Upper lobe of left lung (tissue), 6 donors: Measurements from ENCODE around the gene CKS2. TPM values are rescaled to one million over a fixed set of nuclear protein-coding genes. Genes with fewer than 3 reads are reported as not detected.
"Not testable (repeated sequence)": the region's sequence is repeated elsewhere in the genome, so short reads cannot be mapped to it uniquely, and the experiment has no call there.

Source experiments
- ATAC-seq, 2 donors: fragments of 200-7000 bp; cut with Tn5 transposase; one replicate each; pipeline ENCODE4 v1.9.1; 2022; ENCODE audit warnings: mild to moderate bottlenecking in 2 of 2, moderate library complexity in 2 of 2; ENCODE audit not compliant: low FRiP score in 2 of 2
- DNase-seq, 2 donors: peaks; one replicate each; pipeline ENCODE4 v3.0.0-alpha.2; 2019 to 2020
- H3K27ac ChIP-seq, 4 donors: fragments of 200-600 bp; sonication (generic); one replicate each; pipeline ENCODE4 v1.5.1; 2016 to 2019
- H3K27me3 ChIP-seq, 4 donors: fragments of 200-600 bp; sonication (generic); one replicate each; pipeline ENCODE4 v1.5.1; 2017 to 2019
- H3K36me3 ChIP-seq, 4 donors: fragments of 200-600 bp; sonication (generic); one replicate each; pipeline ENCODE4 v1.5.1; 2016 to 2019
- H3K4me1 ChIP-seq, 4 donors: fragments of 200-600 bp; sonication (generic); one replicate each; pipeline ENCODE4 v1.5.1; 2018 to 2019
- H3K4me3 ChIP-seq, 4 donors: fragments of 200-600 bp; sonication (generic); one replicate each; pipeline ENCODE4 v1.5.1; 2017 to 2019; ENCODE audit warnings: mild to moderate bottlenecking in 2 of 4, moderate library complexity in 1 of 4
- H3K9me3 ChIP-seq, 4 donors: fragments of 200-600 bp; sonication (generic); one replicate each; pipeline ENCODE4 v1.5.1; 2018 to 2019
- EP300 ChIP-seq, 4 donors: sonication (generic); formaldehyde crosslinking; IDR thresholded peaks; one replicate each; pipeline ENCODE4 v1.5.1; 2017; ENCODE audit warnings: antibody characterized with exemption in 4 of 4, control low read depth in 2 of 4
- POLR2A ChIP-seq, 4 donors: fragments of 450-650 bp; IDR thresholded peaks; one replicate each; pipeline ENCODE4 v1.5.1; 2016 to 2017; ENCODE audit warnings: antibody characterized with exemption in 4 of 4, mild to moderate bottlenecking in 2 of 4
- POLR2AphosphoS5 ChIP-seq, 2 donors: sonication (generic); formaldehyde crosslinking; IDR thresholded peaks; one replicate each; pipeline ENCODE4 v1.5.1; 2017; ENCODE audit warnings: antibody characterized with exemption in 2 of 2
- WGBS, 2 donors: methylation state at CpG; one replicate each; pipeline ENCODE4 v1.1.5; 2017 to 2018; 5-methylcytosine and 5-hydroxymethylcytosine counted together
- total RNA-seq, 6 donors: library from RNA; depleted of rRNA in 4 of 6; stranded (reverse); fragments of >200 nt in 4 of 6; gene quantifications; one replicate each; pipeline versions ENCODE4 v1.1.0 to v1.2.1, GENCODE V29; 2016 to 2021
- TF ChIP-seq, protein P1 (sequence below), 6 experiments: fragments of 450-650 bp in 4 of 6; fragments of 200-600 bp in 2 of 6; sonication (generic) in 2 of 6; IDR thresholded peaks; one replicate each; pipeline ENCODE4 v1.5.1; 2016 to 2019; ENCODE audit warnings: antibody characterized with exemption in 6 of 6
- donor health status: DM: no; HTN: no; CAD: no; lungs with moderate emphysema.
- donor health status: DM: no; HTN: yes; CAD: no; lungs with severe emphysema.

The CKS2 gene
- total RNA-seq, 6 donors from 2014 or later: 13.0 to 107 (median 22.7) TPM

DNA sequence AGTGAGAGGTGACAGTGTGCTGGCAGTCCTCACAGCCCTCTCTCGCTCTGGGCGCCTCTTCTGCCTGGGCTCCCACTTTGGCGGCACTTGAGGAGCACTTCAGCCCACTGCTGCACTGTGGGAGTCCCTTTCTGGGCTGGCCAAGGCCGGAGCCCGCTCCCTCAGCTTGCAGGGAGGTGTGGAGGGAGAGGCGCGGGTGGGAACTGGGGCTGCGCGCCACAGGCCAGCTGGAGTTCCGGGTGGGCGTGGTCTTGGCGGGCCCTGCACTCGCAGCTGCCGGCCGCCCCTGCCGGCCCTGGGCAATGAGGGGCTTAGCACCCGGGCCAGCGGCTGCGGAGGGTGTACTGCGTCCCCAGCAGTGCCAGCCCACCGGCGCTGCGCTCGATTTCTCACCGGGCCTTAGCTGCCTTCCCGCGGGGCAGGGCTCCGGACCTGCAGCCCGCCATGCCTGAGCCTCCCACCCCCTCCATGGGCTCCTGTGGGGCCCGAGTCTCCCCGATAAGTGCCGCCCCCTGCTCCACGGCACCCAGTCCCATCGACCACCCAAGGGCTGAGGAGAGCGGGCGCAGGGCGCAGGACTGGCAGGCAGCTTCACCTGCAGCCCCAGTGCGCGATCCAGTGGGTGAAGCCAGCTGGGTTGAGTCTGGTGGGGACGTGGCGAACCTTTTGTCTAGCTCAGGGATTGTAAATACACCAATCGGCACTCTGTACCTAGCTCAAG is 28.6 kb upstream of the CKS2 start:
- H3K36me3 ChIP-seq, H3K27me3 ChIP-seq, H3K9me3 ChIP-seq: not testable (repeated sequence)
- ATAC-seq: peak in 1 of 2 donors; percentile 52
- peak overlapping the region in 3 of 4 donors; percentile 36 to 45 (median 43) for H3K4me3 ChIP-seq
- WGBS, 2 donors: 57 to 81% methylated on average over 26 to 27 of the region's 42 CpGs
- peaks cover 2 to 17% (median 14%) of the 10 kb centered on the region in 4 donors for H3K4me1 ChIP-seq
- peak in 1 of 4 donors; percentile 44 for TF ChIP-seq POLR2A (IDR thresholded peaks at IDR 0.05)
- H3K27ac ChIP-seq: peak overlapping the region in 3 of 4 donors; percentile 6 to 66 (median 61)
- DNase-seq: peak; percentile 39 to 90

DNA sequence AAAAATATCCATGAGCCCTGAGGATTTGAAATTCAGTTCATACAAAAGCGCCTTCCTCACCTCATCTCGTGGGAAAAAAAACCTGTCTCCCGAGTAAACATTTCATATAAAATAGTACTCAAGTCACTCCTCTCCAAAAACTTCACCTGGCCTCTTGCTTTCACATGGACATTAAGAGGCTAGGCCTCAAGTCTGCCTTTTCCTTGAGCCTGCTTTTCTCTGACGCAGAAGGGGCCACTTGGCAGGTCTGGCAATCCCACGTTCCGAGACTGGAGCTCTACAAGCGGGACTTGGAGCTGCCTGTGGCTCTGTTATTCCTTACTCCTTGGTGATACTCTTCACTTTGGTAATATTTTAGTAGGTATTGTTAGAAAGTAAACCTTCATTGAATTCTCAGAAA is 26.9 kb upstream of the CKS2 start:
- DNase-seq (peak in 1 of 2 donors; percentile 61), ATAC-seq (peak in 1 of 2 donors; percentile 54)
- H3K9me3 ChIP-seq: no peaks in the 10 kb centered on the region
- H3K4me1 ChIP-seq: peaks cover 0 to 17% (median 11%) of the 10 kb centered on the region in 4 donors
- 62 to 79% methylated on average over 7 of the region's 7 CpGs for WGBS, 2 donors
- no peaks in the 10 kb centered on the region for H3K27me3 ChIP-seq
- peak overlapping the region in 2 of 4 donors; percentile 7 to 42 for H3K27ac ChIP-seq
- no peak overlapping the region for H3K4me3 ChIP-seq
- H3K36me3 ChIP-seq: no peaks in the 10 kb centered on the region
- no peak for TF ChIP-seq POLR2A (IDR thresholded peaks at IDR 0.05)
- TF ChIP-seq POLR2AphosphoS5 (IDR thresholded peaks at IDR 0.05): no peak
- TF ChIP-seq, protein P1, sequence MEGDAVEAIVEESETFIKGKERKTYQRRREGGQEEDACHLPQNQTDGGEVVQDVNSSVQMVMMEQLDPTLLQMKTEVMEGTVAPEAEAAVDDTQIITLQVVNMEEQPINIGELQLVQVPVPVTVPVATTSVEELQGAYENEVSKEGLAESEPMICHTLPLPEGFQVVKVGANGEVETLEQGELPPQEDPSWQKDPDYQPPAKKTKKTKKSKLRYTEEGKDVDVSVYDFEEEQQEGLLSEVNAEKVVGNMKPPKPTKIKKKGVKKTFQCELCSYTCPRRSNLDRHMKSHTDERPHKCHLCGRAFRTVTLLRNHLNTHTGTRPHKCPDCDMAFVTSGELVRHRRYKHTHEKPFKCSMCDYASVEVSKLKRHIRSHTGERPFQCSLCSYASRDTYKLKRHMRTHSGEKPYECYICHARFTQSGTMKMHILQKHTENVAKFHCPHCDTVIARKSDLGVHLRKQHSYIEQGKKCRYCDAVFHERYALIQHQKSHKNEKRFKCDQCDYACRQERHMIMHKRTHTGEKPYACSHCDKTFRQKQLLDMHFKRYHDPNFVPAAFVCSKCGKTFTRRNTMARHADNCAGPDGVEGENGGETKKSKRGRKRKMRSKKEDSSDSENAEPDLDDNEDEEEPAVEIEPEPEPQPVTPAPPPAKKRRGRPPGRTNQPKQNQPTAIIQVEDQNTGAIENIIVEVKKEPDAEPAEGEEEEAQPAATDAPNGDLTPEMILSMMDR (IDR thresholded peaks at IDR 0.05): no peak
- TF ChIP-seq EP300 (IDR thresholded peaks at IDR 0.05): no peak

DNA sequence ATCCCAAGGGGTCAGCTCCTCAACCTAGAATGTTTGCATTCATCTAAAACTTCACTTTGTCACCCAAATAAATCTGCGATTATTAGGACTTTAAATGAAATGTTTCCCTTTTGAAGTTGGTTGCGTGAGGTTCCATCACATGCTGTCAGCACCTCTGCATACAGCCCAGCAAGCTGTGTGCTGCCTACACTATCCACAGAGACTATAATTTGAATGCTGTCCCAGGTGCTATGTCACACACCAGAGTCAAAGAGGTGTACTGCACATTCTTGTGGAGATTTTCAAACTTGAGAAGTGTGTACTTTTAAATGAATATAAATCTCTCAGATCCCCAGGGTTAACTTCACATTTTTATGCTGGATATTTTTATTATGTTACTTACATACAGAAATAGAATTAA is 19.3 kb upstream of the CKS2 start:
- no peaks in the 10 kb centered on the region for H3K4me1 ChIP-seq
- ATAC-seq: no peak
- 94 to 95% methylated on average over 2 of the region's 2 CpGs for WGBS, 2 donors
- DNase-seq: no peak
- peaks cover 0 to 5% (median 2%) of the 10 kb centered on the region in 4 donors for H3K9me3 ChIP-seq
- no peaks in the 10 kb centered on the region for H3K27me3 ChIP-seq
- H3K4me3 ChIP-seq: no peak overlapping the region
- H3K27ac ChIP-seq: no peak overlapping the region
- no peaks in the 10 kb centered on the region for H3K36me3 ChIP-seq
- TF ChIP-seq POLR2A (IDR thresholded peaks at IDR 0.05): no peak
- no peak for TF ChIP-seq EP300 (IDR thresholded peaks at IDR 0.05)
- TF ChIP-seq POLR2AphosphoS5 (IDR thresholded peaks at IDR 0.05): no peak

DNA sequence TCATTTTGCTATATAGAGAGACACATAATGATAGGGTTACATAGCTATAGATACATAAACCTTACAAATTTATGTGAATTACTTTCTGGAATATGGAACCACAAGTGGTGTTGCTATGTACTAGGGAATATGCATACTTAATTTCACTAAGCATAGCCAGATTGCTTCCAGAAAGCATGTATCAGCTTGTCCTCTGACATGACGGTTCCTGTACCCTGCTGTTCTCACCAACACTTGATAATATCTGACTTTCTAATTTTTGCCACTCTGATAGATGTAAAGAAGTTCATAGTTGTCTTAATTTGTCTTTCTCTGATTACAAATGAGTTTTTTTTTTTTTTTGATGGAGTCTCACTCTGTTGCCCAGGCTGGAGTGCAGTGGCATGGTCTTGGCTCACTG is 18.0 kb upstream of the CKS2 start:
- Histone ChIP-seq H3K4me1 (no peaks in the 10 kb centered on the region), H3K27ac (no peak overlapping the region), H3K36me3 (no peaks in the 10 kb centered on the region), H3K27me3 (no peaks in the 10 kb centered on the region), H3K4me3 (no peak overlapping the region), H3K9me3 (peaks cover 0 to 5% (median 2%) of the 10 kb centered on the region in 4 donors)
- TF ChIP-seq EP300 (IDR thresholded peaks at IDR 0.05): no peak
- TF ChIP-seq POLR2A (IDR thresholded peaks at IDR 0.05): no peak
- no peak for TF ChIP-seq POLR2AphosphoS5 (IDR thresholded peaks at IDR 0.05)
- ATAC-seq: no peak
- no peak for DNase-seq
- whole genome bisulfite sequencing, 2 donors: 89 to 100% methylated on average over 1 of the region's 1 CpG

DNA sequence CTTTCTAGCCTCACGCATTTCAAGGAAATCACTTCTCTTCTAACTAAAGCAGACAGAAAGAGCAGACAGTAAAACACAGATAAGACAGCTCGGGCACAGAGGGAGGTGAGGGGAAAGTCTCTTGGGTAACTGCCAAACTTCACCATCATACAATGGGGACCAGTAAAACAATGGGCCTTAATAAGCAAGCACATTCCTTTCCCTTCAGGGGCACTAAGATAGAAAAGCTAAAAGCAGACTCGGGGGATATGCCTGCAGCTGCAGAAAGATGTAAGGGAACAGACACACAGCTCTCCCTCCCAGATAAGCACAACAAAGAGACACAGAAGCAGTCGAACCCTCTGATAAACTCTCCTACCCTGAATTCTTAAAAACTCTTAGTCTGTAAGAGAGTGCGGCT is 15.6 kb upstream of the CKS2 start:
- H3K36me3 ChIP-seq: no peaks in the 10 kb centered on the region
- peaks cover 0 to 5% (median 2%) of the 10 kb centered on the region in 4 donors for H3K9me3 ChIP-seq
- H3K27ac ChIP-seq: no peak overlapping the region
- DNase-seq (no peak), ATAC-seq (no peak)
- no peaks in the 10 kb centered on the region for H3K27me3 ChIP-seq
- TF ChIP-seq, protein P1 (IDR thresholded peaks at IDR 0.05): no peak
- TF ChIP-seq EP300 (IDR thresholded peaks at IDR 0.05) (no peak), POLR2AphosphoS5 (IDR thresholded peaks at IDR 0.05) (no peak), POLR2A (IDR thresholded peaks at IDR 0.05) (no peak)
- peaks cover 0 to 4% (median 0%) of the 10 kb centered on the region in 4 donors for H3K4me1 ChIP-seq
- no peak overlapping the region for H3K4me3 ChIP-seq
- 64% methylated on average over 5 of the region's 5 CpGs for WGBS, 2 donors

DNA sequence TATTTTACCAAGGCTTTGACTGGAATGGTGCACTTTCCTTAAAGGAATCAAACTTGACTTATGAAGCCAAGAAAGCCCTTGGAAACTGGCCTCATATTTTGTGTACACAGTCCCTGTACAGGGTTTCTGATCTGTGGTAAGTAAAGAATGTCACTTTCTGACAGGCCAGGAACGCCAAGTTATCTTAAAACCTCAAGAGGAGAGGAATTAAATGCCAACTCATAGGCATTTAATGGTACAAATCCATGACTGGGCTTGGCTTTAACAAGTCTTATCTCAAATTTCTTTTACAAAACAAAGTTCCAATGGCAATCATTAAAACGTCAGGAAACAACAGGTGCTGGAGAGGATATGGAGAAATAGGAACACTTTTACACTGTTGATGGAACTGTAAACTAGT is 9.0 kb upstream of the CKS2 start:
- 64 to 73% methylated on average over 2 of the region's 2 CpGs for WGBS, 2 donors
- not testable (repeated sequence) for H3K9me3 ChIP-seq, H3K27me3 ChIP-seq, H3K4me1 ChIP-seq, DNase-seq, H3K4me3 ChIP-seq, H3K36me3 ChIP-seq
- H3K27ac ChIP-seq: peak overlapping the region in 2 of 4 donors; percentile 28 to 42
- peak in 1 of 2 donors; percentile 40 for ATAC-seq
